ENCODE measurements around the gene FBXO7.

The FBXO7 gene

GRCh38 chr22:32474635-32475467, at the start of gene FBXO7:
Gene FBXO7, plus strand, starts transcription at chr22:32474811. Its CDS starts 192 bp downstream, at chr22:32475003.
- peak within 1 kb of the TSS; percentile 74 for H3K4me3 ChIP-seq (ENCODE audit: low read length)
- DNase-seq (ENCODE audit: low read depth): peak; percentile 75
- TF ChIP-seq CTCF (conservative IDR thresholded peaks at IDR 0.05; ENCODE audit: low read depth, low read length): peak; percentile 51

- no peak for DNase-seq (ENCODE audit: low read depth)
- TF ChIP-seq CTCF (conservative IDR thresholded peaks at IDR 0.05; ENCODE audit: low read depth, low read length): no peak
- no peak overlapping the region for H3K4me3 ChIP-seq (ENCODE audit: low read length)
Measured at GRCh38 chr22:32426881-32427280, 47.7 kb upstream of the FBXO7 start.

GRCh38 chr22:32430352-32430751, 44.3 kb upstream of the FBXO7 start:
- no peak for DNase-seq (ENCODE audit: low read depth)
- TF ChIP-seq CTCF (conservative IDR thresholded peaks at IDR 0.05; ENCODE audit: low read depth, low read length): no peak
- no peak overlapping the region for H3K4me3 ChIP-seq (ENCODE audit: low read length)

GRCh38 chr22:32444068-32444467, 30.5 kb upstream of the FBXO7 start:
- H3K4me3 ChIP-seq (ENCODE audit: low read length): no peak overlapping the region
- peak; percentile 39 for TF ChIP-seq CTCF (conservative IDR thresholded peaks at IDR 0.05; ENCODE audit: low read depth, low read length)
- DNase-seq (ENCODE audit: low read depth): no peak

GRCh38 chr22:32446321-32446720, 28.3 kb upstream of the FBXO7 start:
- no peak overlapping the region for H3K4me3 ChIP-seq (ENCODE audit: low read length)
- DNase-seq (ENCODE audit: low read depth): no peak
- no peak for TF ChIP-seq CTCF (conservative IDR thresholded peaks at IDR 0.05; ENCODE audit: low read depth, low read length)

GRCh38 chr22:32448980-32449379, 25.6 kb upstream of the FBXO7 start:
- no peak overlapping the region for H3K4me3 ChIP-seq (ENCODE audit: low read length)
- no peak for DNase-seq (ENCODE audit: low read depth)

More at GRCh38 chr22:32448980-32449379, 25.6 kb upstream of the FBXO7 start:
- no peak for TF ChIP-seq CTCF (conservative IDR thresholded peaks at IDR 0.05; ENCODE audit: low read depth, low read length)
